Fibroblast of pulmonary artery (primary cell): ENCODE results near the gene ASXL2.

Experiments used
- DNase-seq: peaks from one replicate; pipeline ENCODE4 v3.0.0-alpha.2; 2010; ENCODE audit warnings: low read depth
- H3K4me3 ChIP-seq: replicated peaks from 2 replicates; pipeline ENCODE4 v1.5.1; 2011; ENCODE audit warnings: low read depth, mild to moderate bottlenecking, control low read depth, low read length, moderate library complexity
- CTCF ChIP-seq: IDR thresholded peaks from 2 replicates; pipeline ENCODE4 v1.5.1; 2011; ENCODE audit warnings: mild to moderate bottlenecking, control low read depth, low read length, inconsistent platforms; ENCODE audit errors: missing control alignments

Gene ASXL2

GRCh38 chr2:25760297-25760696 is 118.0 kb downstream of the ASXL2 start:
- no peak for DNase-seq
- no peak overlapping the region for H3K4me3 ChIP-seq
- no peak for TF ChIP-seq CTCF

- no peak overlapping the region for H3K4me3 ChIP-seq
- TF ChIP-seq CTCF = no peak
Observed at GRCh38 chr2:25758348-25758747, 119.9 kb downstream of the ASXL2 start.

GRCh38 chr2:25757906-25758305 is 120.4 kb downstream of the ASXL2 start:
- no peak for DNase-seq
- no peak overlapping the region for H3K4me3 ChIP-seq
- TF ChIP-seq CTCF = no peak

More at GRCh38 chr2:25758348-25758747, 119.9 kb downstream of the ASXL2 start:
- DNase-seq = no peak

DNA sequence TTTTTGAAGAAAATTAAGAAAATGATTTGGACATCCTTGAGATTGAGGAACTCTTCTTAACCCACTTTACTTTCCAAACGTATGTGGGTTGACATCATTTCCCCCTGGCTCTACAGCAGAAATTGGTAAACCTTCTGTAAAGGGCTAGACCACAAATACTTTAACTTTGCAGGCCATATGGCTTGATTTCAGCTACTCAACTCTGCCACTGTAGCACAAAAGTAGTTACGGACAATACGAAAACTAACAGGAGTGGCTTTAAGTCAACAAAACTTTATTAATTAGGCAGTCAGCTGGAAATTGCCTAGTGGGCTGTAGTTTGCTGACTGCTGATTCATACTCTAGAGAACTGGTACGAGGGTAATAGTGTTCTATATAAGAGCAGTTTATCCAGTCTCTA is 121.8 kb downstream of the ASXL2 start:
- TF ChIP-seq CTCF = no peak
- DNase-seq = no peak
- no peak overlapping the region for H3K4me3 ChIP-seq

- no peak for TF ChIP-seq CTCF
- H3K4me3 ChIP-seq = no peak overlapping the region
- DNase-seq = no peak
Observed at GRCh38 chr2:25749676-25750075, 128.6 kb downstream of the ASXL2 start.

DNA sequence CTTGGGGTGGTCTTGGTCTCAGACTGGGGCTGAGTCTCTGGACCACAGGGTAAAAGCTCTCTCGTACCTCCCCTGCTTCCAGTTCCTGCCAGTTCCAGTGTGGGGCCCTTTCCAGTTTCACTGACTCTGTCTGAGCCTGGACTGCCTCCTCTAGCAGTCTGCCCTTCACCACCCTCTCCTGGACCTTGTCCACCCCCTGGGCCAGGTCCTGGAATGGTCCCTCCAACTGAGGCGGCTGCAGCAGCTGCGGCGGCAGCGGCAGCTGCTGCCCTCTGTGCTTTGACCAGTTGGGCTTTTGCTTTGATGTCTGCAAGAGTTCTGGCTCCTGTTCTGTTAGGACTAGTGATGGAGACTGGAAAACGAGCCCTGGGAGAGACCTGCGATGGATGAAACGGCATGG is 134.2 kb downstream of the ASXL2 start:
- DNase-seq = no peak
- TF ChIP-seq CTCF = no peak
- no peak overlapping the region for H3K4me3 ChIP-seq

DNA sequence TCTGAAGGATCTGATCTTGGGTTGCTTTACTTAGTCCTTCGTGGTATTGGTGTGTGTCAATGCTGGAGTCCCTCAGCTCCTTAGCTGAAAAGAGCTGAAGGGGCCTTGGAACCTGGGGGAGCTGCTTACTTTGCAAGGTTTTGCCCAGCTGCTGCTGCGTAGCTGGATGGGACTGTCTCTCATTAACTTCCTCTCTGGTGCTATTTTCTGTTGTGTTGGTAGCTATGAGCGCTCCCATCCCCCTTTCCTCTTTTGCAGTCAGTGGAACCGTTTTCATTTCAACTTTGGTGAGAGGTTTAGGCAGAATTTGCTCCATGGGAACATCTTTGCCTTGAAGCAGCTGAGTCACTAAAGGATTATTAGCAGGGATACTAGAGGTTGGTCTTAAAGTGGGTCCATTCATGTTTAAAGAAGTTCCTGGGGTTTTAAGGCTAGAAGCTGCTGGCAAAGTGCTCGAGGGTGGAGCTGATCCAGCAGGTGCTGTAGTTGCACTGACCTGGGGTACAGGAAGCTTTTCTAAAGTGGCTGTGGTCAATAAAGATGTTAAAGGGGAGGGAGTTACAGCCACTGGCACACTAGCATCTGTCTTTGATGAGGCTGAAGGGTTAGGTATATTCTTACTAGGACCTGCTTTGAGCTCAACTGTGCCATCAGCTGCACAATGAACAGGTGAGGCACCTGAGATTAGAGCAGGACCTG is 135.0 kb downstream of the ASXL2 start:
- TF ChIP-seq CTCF = no peak
- DNase-seq = no peak
- H3K4me3 ChIP-seq = no peak overlapping the region
